GM12873 (cell line): ENCODE data around the gene NINJ1.
A peak's percentile ranks its signal among the peaks of the same experiment; 100 is the strongest.

Source experiments
- TF ChIP-seq, protein P1 (sequence below): IDR thresholded peaks from 2 replicates; pipeline ENCODE4 v1.5.1; 2012; ENCODE audit warnings: low read depth, mild to moderate bottlenecking, moderate library complexity, low read length, control low read depth; ENCODE audit not compliant: insufficient read depth; ENCODE audit errors: missing control alignments

NINJ1 gene

GRCh38 chr9:93156475-93157008 is 22.5 kb upstream of the NINJ1 start:
- TF ChIP-seq, protein P1, sequence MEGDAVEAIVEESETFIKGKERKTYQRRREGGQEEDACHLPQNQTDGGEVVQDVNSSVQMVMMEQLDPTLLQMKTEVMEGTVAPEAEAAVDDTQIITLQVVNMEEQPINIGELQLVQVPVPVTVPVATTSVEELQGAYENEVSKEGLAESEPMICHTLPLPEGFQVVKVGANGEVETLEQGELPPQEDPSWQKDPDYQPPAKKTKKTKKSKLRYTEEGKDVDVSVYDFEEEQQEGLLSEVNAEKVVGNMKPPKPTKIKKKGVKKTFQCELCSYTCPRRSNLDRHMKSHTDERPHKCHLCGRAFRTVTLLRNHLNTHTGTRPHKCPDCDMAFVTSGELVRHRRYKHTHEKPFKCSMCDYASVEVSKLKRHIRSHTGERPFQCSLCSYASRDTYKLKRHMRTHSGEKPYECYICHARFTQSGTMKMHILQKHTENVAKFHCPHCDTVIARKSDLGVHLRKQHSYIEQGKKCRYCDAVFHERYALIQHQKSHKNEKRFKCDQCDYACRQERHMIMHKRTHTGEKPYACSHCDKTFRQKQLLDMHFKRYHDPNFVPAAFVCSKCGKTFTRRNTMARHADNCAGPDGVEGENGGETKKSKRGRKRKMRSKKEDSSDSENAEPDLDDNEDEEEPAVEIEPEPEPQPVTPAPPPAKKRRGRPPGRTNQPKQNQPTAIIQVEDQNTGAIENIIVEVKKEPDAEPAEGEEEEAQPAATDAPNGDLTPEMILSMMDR = no peak

DNA sequence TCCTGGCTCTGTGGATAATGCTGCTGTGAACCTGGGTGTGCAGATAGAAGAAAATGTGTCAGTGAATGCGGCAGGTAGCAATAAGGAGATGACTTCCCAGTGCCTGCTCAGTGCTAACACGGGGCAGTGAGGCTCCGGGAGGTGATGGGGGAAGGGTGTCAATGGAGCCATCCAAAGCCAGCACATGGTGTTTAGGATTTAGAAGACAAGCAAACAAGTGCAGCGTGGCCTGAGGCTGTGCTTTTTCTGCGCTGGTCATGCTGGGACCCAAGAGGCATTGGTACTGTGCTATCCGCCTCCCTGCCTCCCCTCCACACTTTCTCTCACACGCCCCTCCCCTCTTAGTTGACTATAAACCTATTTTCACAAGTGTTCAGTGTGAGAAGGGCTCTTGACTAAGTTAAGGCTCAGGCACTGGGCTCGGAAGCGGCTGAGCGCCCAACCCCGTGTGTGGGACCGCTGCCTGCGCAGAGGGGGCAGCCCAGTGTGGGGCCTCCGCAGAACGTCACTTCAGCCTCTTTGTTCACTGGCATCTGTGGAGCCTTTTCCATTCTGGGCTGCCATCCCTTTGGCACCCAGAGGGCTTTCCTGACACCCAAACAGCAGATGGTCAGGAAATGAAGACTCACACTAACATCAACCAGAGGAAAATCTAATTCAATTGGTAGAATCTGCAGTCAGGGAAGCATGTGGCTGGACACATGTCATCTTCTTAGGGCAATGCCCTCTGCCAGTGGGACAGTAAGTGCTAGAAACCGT is 21.8 kb upstream of the NINJ1 start:
- TF ChIP-seq, protein P1 = no peak

DNA sequence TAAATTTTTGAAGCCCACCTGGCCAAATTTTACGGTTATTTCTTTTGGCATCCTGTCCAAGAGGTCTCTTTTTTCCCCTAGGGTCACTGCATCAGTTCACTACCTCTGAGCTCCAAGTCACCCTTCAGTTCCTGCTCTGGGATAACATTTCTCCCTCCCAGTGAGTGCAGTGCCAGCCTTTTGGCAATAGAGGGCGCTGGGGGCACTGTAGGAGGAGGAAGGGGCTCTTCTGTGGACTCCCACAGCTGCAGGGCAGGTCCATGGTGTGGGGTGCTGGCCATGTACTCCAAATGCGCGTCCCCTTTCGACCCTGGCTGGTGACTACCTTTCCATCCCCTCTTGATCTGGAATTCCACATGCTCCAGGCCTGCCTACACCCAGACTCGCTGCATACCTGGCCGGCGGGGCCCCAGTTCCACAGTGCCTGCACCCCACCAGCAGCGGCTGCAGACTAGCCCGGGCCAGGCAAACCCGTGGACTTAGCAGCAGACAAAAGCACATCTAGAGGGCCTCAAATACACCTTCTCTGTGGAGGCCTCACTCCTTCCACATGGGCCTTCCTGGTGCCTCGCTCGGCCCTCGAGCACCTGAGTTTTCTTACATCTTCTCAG is 20.3 kb upstream of the NINJ1 start:
- TF ChIP-seq, protein P1 = peak; percentile 69

- TF ChIP-seq, protein P1 = no peak
Measured at GRCh38 chr9:93151097-93151784, 17.2 kb upstream of the NINJ1 start.

- TF ChIP-seq, protein P1 = no peak
Measured at GRCh38 chr9:93149361-93149760, 15.3 kb upstream of the NINJ1 start.

GRCh38 chr9:93148721-93149120 is 14.7 kb upstream of the NINJ1 start:
- TF ChIP-seq, protein P1 = no peak

GRCh38 chr9:93147632-93148031 is 13.6 kb upstream of the NINJ1 start:
- TF ChIP-seq, protein P1 = no peak
